Endothelial cell of umbilical vein (primary cell): ENCODE data around the gene ANO6. TPM values are rescaled to one million over a fixed set of nuclear protein-coding genes. Genes with fewer than 3 reads are reported as not detected.

Experiments
- BruUV-seq: library from RNA; stranded (reverse); fragments of 400-500 nt; replicated peaks from 2 replicates; lab custom pipeline; 2021; lab: Mats Ljungman, UMichigan
- CTCF ChIA-PET: fragments of 300-600, 350-600 bp; sonication (Branson Sonifier 250); formaldehyde crosslinking; loops from one replicate; lab custom pipeline; 2021; ENCODE audit warnings: antibody characterized with exemption, inconsistent platforms; lab: Charles Lee
- POLR2A ChIA-PET: fragments of 300-600, 350-600 bp; sonication (Branson Sonifier 250); formaldehyde crosslinking; loops from one replicate; lab custom pipeline; 2021; ENCODE audit warnings: antibody characterized with exemption, inconsistent platforms; lab: Charles Lee
- DNase-seq: peaks from one replicate; pipeline ENCODE4 v3.0.0-alpha.2; 2011; ENCODE audit warnings: low read depth, low spot score
- FAIRE-seq: peaks from 2 replicates; lab custom pipeline; 2011; peaks lifted over from hg19 to GRCh38; lab: Jason Lieb, UNC
- H2AFZ ChIP-seq: 2 replicates; pipeline ENCODE4 v1.6.0; 2012; ENCODE audit warnings: low read depth, low read length, control low read depth, inconsistent platforms
- H3K27ac ChIP-seq: 2 replicates; pipeline ENCODE4 v1.5.1; 2011; ENCODE audit warnings: low read depth, mild to moderate bottlenecking, control low read depth, low read length, moderate library complexity; ENCODE audit not compliant: insufficient read depth
- H3K27me3 ChIP-seq, 2 experiments: 2 replicates each; pipeline versions ENCODE4 v1.6.0 to v1.6.1; 2011; ENCODE audit warnings: low read length in 2 of 2, mixed read lengths in 1 of 2; ENCODE audit not compliant: control insufficient read depth in 2 of 2, insufficient read depth in 2 of 2
- H3K36me3 ChIP-seq, 2 experiments: 2 replicates in 1 of 2; 3 replicates in 1 of 2; pipeline ENCODE4 v1.5.1; 2011; ENCODE audit warnings: low read length in 2 of 2, mild to moderate bottlenecking in 1 of 2, moderate library complexity in 1 of 2; ENCODE audit not compliant: control insufficient read depth in 2 of 2, insufficient read depth in 2 of 2; ENCODE audit errors: extremely low read depth in 1 of 2
- H3K4me1 ChIP-seq: 3 replicates; pipeline ENCODE4 v1.5.1; 2011; ENCODE audit warnings: mild to moderate bottlenecking, low read length; ENCODE audit not compliant: control insufficient read depth, insufficient read depth; ENCODE audit errors: extremely low read depth
- H3K4me2 ChIP-seq: 2 replicates; pipeline ENCODE4 v1.6.1; 2011; ENCODE audit warnings: low read length, control low read depth, mixed read lengths; ENCODE audit not compliant: insufficient read depth
- H3K4me3 ChIP-seq, 3 experiments: fragments of 200-600 bp in 1 of 3; sonication (generic), shearing (Covaris generic) in 1 of 3; replicated peaks in 1 of 3; 2 replicates each; pipeline ENCODE4 v1.5.1; 2011 to 2016; ENCODE audit warnings: control low read depth in 3 of 3, low read length in 3 of 3, mild to moderate bottlenecking in 2 of 3, inconsistent platforms in 1 of 3, low read depth in 1 of 3, moderate library complexity in 1 of 3; ENCODE audit not compliant: insufficient read depth in 1 of 3
- H3K79me2 ChIP-seq: 2 replicates; pipeline ENCODE4 v1.6.0; 2012; ENCODE audit warnings: low read length, inconsistent platforms; ENCODE audit not compliant: control insufficient read depth, insufficient read depth
- H3K9ac ChIP-seq: replicated peaks from 2 replicates; pipeline ENCODE3; 2011; ENCODE audit warnings: low read length, control low read depth; ENCODE audit not compliant: insufficient read depth; ENCODE audit errors: extremely low read depth
- H3K9me1 ChIP-seq: replicated peaks from 3 replicates; pipeline ENCODE4 v1.6.0; 2011; ENCODE audit warnings: mild to moderate bottlenecking, low read length; ENCODE audit not compliant: control insufficient read depth, insufficient read depth; ENCODE audit errors: extremely low read depth
- H3K9me3 ChIP-seq: replicated peaks from 2 replicates; pipeline ENCODE4 v1.5.1; 2012; ENCODE audit warnings: low read length, inconsistent platforms; ENCODE audit not compliant: control insufficient read depth, insufficient read depth
- H4K20me1 ChIP-seq: replicated peaks from 2 replicates; pipeline ENCODE3; 2011; ENCODE audit warnings: mild to moderate bottlenecking, low read length; ENCODE audit not compliant: control insufficient read depth, insufficient read depth; ENCODE audit errors: extremely low read depth
- EZH2 ChIP-seq: IDR thresholded peaks from 2 replicates; pipeline ENCODE4 v1.6.1; 2012; ENCODE audit warnings: borderline replicate concordance, low read depth, mild to moderate bottlenecking, moderate library complexity, low read length, inconsistent platforms; ENCODE audit not compliant: severe bottlenecking
- FOS ChIP-seq: IDR thresholded peaks from 2 replicates; pipeline ENCODE4 v1.6.1; 2011; ENCODE audit warnings: mild to moderate bottlenecking, low read length, moderate library complexity, borderline replicate concordance; ENCODE audit not compliant: insufficient read depth
- GATA2 ChIP-seq: IDR thresholded peaks from 2 replicates; pipeline ENCODE4 v1.7.0; 2011; ENCODE audit warnings: low read depth, mild to moderate bottlenecking, moderate library complexity, mixed read lengths, low read length; ENCODE audit not compliant: insufficient read length, insufficient read depth
- JUN ChIP-seq: IDR thresholded peaks from 2 replicates; pipeline ENCODE4 v1.6.1; 2011; ENCODE audit warnings: borderline replicate concordance, low read depth; ENCODE audit not compliant: insufficient read length, insufficient read depth
- MYC ChIP-seq: IDR thresholded peaks from one replicate; pipeline ENCODE4 v1.6.1; 2011; ENCODE audit warnings: mild to moderate bottlenecking, low read depth, low read length
- POLR2A ChIP-seq: IDR thresholded peaks from 2 replicates; pipeline ENCODE4 v1.6.1; 2012; ENCODE audit warnings: low read depth, mild to moderate bottlenecking, control low read depth, low read length
- POLR2AphosphoS5 ChIP-seq: IDR thresholded peaks from 2 replicates; pipeline ENCODE4 v1.6.1; 2012; ENCODE audit warnings: low read depth, mild to moderate bottlenecking, control low read depth, low read length, moderate library complexity; ENCODE audit not compliant: insufficient read depth
- dilution Hi-C: fragments of 300-500 bp; cut with MboI; formaldehyde crosslinking; loops from one replicate; pipeline ENCODE4 v1.15.0; 2019; ENCODE audit warnings: low sequenced_read_pairs; ENCODE audit not compliant: extremely low pct_ligation_motif_present
- intact Hi-C: fragments of 100-400 bp; cut with micrococcal nuclease; formaldehyde crosslinking; loops from one replicate; pipeline ENCODE4 v1.10.0; 2022
- polyA plus RNA-seq, 4 experiments: library from polyadenylated mRNA; depleted of rRNA in 3 of 4; stranded (reverse) in 3 of 4; unstranded in 1 of 4; fragments of >200 nt; gene quantifications; 2 replicates each; pipeline versions ENCODE4 v1.2.1 to v1.2.3, GENCODE V29; 2011 to 2012; ENCODE audit warnings: missing spikeins in 1 of 4
- total RNA-seq: library from RNA; stranded (reverse); gene quantifications from 2 replicates; pipeline ENCODE4 v1.2.3, GENCODE V29; 2021
- TF ChIP-seq, protein P1 (sequence below): IDR thresholded peaks from 2 replicates; pipeline ENCODE4 v1.6.1; 2011; ENCODE audit not compliant: insufficient read depth, insufficient read length
- TF ChIP-seq, protein P2 (sequence below), 2 donors: IDR thresholded peaks; 1 replicate in 1 of 2; 2 replicates in 1 of 2; pipeline ENCODE4 v1.5.1; 2011; ENCODE audit warnings: low read length in 2 of 2, mild to moderate bottlenecking in 2 of 2, moderate library complexity in 2 of 2, control low read depth in 1 of 2, inconsistent platforms in 1 of 2, low read depth in 1 of 2; ENCODE audit not compliant: insufficient read depth in 1 of 2; ENCODE audit errors: extremely low read depth in 1 of 2

ANO6 gene
- total and polyA plus RNA-seq, 2 donors (not counting 3 experiments of a cell fraction or from before 2014, with no cell fraction given): 21.3 to 67.6 TPM

DNA sequence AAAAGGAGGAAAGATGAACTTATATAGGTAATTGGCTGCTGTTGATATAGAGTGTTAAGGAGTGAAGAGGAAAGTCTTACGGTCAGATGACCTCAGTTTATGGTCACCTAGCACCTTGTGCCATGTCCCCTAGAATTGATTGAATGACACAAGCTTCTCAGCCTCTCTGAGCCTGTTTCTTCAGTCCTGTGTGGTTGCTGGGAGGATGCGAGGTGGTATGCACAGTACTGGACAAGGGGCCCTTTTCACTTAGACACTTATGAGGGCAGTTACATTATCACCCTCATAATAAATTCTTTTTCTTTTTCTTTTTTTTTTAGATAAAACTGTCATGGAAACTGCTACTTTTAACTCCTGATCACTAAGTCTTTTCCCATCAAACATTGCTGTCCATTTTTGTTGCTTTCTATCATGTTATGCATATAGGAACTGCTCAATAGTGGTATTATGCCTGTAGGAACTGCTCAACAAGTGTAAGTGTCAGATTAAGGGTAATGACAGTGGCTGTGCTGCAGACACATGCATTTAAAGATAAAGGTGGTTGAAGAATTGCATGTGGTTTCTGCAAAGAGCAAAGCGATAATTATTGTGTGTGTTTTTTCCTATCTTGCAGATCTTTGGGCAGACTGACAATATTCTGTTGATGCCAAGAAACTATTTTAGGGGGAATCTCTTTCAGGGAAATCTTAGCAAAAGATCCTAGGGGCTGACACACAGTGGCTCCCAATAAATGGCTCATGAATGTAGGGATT, 11.6 kb downstream of the ANO6 start:
- no peak for TF ChIP-seq POLR2A
- no peak for TF ChIP-seq MYC
- TF ChIP-seq POLR2AphosphoS5: no peak
- TF ChIP-seq, protein P1, sequence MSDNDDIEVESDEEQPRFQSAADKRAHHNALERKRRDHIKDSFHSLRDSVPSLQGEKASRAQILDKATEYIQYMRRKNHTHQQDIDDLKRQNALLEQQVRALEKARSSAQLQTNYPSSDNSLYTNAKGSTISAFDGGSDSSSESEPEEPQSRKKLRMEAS: no peak
- no peak for TF ChIP-seq FOS
- no peak for TF ChIP-seq JUN
- TF ChIP-seq GATA2: no peak
- TF ChIP-seq EZH2: no peak
- TF ChIP-seq, protein P2, sequence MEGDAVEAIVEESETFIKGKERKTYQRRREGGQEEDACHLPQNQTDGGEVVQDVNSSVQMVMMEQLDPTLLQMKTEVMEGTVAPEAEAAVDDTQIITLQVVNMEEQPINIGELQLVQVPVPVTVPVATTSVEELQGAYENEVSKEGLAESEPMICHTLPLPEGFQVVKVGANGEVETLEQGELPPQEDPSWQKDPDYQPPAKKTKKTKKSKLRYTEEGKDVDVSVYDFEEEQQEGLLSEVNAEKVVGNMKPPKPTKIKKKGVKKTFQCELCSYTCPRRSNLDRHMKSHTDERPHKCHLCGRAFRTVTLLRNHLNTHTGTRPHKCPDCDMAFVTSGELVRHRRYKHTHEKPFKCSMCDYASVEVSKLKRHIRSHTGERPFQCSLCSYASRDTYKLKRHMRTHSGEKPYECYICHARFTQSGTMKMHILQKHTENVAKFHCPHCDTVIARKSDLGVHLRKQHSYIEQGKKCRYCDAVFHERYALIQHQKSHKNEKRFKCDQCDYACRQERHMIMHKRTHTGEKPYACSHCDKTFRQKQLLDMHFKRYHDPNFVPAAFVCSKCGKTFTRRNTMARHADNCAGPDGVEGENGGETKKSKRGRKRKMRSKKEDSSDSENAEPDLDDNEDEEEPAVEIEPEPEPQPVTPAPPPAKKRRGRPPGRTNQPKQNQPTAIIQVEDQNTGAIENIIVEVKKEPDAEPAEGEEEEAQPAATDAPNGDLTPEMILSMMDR (IDR thresholded peaks at IDR 0.05; ENCODE audit: extremely low read depth in 1 of 2, insufficient read depth in 1 of 2, low read depth in 1 of 2, low read length in 2 of 2): no peak
- FAIRE-seq: no peak

More for the DNA sequence above, 11.6 kb downstream of the ANO6 start:
- ChIA-PET CTCF (interaction anchor here (0.6 to 1.4 kb wide), 3 partner anchors 10 to 543 kb away, joined by 3 to 5 read pairs (median 5); no protein-coding TSS in a partner anchor), POLR2A (no interaction called here)
- intact Hi-C loops (no loop called here), dilution Hi-C loops (no loop called here)
- Histone ChIP-seq H3K4me2 (no peak overlapping the region), H3K27ac (no peak overlapping the region), H3K4me3 (no peak overlapping the region), H3K27me3 (no peaks in the 10 kb centered on the region), H3K9me1 (no peaks in the 10 kb centered on the region), H3K79me2 (peaks cover 64% of the 10 kb centered on the region), H3K36me3 (no peaks in the 10 kb centered on the region), H2AFZ (no peak overlapping the region), H3K9me3 (no peaks in the 10 kb centered on the region), H3K9ac (no peak overlapping the region), H3K4me1 (peaks cover 20% of the 10 kb centered on the region), H4K20me1 (peaks cover 2% of the 10 kb centered on the region)
- BruUV-seq: no TSS peak
- DNase-seq: no peak
